NCI-H510A treated with DMSO at 0.1 percent for 48 hours (cell line): Measurements from ENCODE around the gene DPF1.
A peak's percentile ranks its signal among the peaks of the same experiment; 100 is the strongest.

ENCODE experiments used
- DNase-seq: peaks from one replicate; lab custom pipeline; 2025; lab: John Stamatoyannopoulos, UW

Gene DPF1

DNA sequence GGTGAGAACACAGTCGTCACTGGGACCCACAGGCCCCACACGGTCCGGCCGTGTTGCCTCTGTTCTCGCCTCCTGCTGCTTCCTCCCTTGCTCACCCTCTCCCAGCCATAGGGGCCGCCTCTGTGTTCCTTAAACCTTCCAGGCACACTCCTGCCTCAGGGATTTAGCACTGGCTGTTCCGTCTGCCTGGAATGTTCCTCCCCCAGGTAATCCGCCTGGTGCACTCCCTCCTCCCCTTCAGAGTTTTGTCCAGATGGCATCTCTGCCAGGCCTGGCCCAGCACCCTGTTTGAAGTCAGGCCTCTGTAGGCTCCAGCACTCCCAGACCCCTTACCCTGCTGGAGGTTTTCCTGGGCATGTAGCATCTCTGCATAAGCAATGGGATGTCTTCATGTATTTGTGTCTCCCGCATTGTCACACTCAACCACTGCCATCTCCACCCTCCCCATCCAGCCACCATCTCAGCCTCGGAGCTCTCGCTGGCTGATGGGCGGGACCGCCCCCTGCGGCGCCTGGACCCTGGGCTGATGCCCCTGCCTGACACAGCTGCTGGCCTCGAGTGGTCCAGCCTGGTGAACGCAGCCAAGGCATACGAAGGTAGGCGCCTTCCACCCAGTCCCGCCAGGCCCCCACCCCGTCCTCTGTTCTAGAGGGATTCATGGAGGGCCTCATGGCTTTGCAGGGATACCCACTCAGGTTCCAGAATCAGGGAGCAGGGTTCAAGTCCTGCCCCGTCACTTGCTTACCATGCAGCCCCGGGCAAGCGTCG lies 25.9 kb downstream of the DPF1 start:
- DNase-seq: no peak

DNA sequence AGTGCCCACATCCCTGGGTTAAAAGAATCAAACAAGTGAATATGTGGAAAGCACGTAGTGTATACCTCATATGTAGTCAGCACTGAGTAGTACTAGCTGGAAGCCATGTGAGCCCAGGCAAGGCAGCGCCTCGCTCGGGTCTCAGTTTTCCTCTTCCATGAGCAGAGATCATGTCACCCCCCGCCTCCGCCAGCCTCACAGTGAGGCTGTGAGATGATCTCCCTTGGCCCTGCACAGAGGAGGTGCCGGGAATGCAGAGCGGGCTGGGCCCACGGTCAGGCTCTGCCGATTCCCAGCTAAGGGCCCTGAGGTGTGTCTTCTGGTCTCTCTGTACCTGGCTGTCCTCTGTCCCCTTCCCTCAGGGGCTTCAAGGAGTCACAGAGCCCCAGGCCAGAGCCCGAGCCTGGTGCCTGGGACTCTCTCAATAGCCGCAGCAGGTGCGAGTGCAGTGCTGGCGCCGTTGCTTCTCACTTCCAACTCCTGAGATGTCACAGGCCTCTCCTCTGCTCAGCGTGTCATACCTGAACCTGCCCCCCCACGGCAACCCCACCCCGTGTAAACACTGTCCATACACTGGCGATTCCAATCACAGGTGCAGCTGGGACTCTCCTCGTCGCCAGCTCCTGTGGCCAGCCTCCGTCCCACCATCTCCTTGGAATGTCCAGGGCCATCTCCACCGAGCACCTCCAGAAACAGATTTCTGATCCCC lies 26.9 kb downstream of the DPF1 start:
- DNase-seq: no peak

DNA sequence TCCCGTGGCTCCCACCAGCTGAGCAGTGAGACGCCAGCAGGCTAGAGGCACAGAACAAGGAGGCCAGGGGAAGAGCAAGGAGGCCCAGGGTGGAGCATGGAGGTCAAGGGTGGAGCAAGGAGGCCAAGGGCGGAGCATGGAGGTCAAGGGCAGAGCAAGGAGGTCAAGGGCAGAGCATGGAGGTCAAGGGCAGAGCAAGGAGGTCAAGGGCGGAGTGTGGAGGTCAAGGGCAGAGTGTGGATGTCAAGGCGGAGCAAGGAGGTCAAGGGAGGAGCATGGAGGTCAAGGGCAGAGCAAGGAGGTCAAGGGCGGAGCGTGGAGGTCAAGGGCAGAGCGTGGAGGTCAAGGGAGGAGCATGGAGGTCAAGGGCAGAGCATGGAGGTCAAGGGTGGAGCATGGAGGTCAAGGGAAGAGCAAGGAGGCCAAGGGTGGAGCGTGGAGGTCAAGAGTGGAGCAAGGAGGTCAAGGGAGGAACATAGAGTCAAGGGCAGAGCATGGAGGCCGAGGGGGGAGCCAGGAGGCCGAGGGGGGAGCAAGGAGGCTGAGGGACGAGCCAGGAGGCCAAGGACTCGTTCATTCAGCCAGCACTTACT lies 27.7 kb downstream of the DPF1 start:
- no peak for DNase-seq

DNA sequence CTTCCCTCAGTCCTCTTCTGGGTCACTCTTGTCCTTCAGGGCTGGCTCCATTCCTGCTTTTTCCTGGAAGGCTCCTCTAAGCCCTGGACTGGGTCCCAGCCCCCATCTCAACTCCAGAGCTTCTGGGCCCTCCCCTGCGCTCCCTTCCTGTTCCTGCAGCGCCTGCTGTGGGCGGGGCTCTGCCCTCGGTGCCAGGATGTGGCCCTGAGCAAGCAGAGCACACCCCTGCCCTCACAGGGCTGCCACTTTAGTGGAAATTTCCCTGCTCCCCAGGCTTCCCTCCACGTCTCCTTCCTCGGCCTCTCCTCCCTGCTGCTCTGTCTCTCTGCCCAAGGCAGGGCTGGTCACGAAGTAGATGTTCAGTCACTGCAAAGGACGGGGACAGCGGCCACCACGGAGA lies 28.8 kb downstream of the DPF1 start:
- DNase-seq: no peak

DNA sequence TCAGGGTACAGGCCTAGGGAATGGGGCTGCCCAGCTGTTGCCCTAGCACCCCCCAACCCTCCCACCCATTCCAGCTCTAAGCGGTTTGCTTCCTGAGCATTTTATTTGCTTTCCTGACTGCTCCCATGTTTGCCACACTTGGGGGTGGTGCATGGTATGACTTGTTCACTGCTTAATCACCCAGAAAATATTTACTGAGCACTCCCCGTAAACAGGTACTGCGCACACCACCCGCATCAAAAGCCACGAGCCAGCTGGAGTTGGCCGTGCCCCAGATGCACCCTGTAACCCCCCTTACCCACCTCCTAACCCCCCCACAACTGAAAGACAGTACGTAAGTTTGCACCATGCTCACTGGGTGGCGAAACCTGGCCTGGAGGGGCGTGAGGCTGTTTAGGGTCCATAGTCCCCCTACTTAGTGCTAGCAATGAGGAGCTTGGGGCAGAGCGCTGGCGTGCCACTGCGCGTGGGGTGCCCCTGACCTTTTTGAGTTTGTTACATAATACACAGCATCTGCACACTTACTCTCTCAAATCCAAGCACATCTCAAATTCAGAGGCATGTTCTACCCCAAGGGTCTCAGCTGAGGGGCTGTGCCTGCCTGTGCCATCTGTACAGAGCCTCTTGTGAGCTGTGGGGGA lies 29.8 kb downstream of the DPF1 start:
- DNase-seq: peak; percentile 61

DNA sequence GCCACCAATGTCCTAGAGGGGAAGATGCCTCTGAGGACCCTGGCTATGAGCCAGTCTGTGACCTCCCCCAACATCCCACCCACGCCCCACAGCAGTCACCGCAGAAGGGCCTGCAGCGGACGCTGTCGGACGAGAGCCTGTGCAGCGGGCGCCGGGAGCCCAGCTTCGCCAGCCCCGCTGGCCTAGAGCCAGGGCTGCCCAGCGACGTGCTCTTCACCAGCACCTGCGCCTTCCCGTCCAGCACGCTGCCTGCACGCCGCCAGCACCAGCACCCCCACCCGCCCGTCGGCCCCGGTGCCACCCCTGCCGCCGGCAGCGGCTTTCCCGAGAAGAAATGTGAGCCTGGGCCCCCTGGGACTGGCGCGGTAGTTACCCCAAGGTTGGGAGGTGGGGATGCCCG lies 30.6 kb downstream of the DPF1 start:
- peak; percentile 72 for DNase-seq

DNA sequence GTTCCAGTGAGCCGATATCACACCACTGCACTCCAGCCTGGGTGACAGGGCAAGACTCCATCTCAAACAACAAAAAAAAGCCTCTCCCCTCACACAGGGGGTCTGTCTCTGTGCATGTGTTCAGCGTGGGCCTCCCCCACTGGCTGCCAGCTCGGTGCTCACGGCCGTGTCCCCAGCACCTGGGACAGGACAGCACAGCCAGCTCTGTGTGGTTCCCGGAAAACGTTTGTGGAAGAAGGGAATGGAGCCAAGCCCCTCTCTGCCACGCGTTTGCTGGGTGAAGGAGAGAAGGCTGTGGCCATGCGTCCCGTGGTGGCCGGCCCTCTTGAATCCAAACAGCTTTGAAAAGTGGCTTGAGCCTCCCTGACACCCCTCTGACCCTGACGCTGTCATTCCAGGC lies 32.3 kb downstream of the DPF1 start:
- no peak for DNase-seq

DNA sequence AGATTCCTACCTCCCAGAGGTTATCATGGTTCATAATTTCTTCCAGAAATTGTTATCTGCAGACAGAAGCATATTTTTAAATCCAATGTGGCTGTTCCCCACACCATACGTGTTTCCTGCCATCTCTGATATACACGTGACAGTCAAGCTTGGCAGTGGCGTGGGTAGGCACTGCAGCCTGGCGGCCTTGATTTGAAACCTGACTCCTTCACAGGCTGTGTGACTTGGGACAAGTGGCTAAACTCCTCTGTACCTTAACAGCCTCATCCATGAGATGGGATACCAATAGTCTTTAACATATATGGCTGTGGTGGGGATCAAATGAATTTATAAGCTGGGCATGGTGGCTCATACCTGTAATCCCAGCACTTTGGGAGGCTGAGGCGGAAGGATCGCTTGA lies 33.2 kb downstream of the DPF1 start:
- DNase-seq: no peak

DNA sequence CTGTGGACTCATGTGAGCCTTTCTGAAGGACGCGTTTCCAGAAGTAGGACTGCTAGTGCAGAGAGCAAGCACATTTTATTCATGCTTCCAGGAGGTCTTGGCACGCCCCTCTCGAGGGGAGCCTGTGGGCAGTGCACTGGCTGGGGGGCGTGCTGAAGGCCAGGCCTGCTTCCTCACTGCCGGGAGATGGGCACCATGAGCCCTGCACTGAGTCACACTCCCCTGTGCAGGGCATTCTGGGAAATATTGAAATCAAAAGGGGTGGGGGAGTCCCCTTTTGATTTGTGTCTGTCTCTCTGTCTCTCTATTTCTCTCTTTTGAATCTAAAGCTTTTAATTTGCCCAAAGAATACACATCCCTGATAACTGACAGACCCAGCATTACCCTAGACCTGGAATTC lies 34.0 kb downstream of the DPF1 start:
- no peak for DNase-seq

DNA sequence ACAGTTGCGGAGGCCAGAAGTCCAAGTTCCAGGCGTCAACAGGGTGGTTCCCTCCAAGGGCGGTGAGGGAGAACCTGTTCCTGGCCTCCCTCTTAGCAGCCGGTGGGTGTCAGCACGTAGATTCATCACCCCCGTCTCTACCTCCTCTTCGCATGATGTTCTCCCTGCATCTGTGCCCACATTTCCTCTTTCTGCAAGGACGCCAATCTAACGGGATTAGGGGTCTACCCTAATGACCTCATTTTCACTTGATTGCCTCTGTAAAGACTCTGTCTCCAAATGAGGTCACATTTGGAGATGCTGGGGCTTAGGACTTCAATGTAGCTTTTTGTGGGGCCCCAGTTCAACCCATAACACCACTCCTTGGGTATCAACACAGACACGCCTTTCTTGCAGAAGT lies 38.5 kb downstream of the DPF1 start:
- DNase-seq: no peak

DNA sequence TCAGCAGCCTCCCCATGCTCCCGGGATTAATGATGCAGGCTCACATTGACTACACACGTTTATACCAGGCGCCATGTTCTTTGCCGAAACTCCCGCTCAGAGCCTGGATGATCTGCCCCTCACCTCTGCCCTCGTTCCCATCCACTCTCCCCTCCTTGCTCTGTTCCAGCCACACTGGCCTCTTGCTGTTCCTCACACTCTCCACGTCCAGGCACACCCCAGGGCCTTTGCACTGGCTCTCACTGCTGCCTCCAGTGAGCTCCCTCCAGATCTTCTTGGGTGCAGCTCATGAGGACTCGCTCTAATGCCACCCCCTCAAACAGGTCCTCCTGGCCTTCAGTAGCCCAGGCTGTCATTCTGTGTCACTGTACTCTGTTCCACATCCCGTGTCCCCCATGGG lies 39.2 kb downstream of the DPF1 start:
- DNase-seq: no peak

DNA sequence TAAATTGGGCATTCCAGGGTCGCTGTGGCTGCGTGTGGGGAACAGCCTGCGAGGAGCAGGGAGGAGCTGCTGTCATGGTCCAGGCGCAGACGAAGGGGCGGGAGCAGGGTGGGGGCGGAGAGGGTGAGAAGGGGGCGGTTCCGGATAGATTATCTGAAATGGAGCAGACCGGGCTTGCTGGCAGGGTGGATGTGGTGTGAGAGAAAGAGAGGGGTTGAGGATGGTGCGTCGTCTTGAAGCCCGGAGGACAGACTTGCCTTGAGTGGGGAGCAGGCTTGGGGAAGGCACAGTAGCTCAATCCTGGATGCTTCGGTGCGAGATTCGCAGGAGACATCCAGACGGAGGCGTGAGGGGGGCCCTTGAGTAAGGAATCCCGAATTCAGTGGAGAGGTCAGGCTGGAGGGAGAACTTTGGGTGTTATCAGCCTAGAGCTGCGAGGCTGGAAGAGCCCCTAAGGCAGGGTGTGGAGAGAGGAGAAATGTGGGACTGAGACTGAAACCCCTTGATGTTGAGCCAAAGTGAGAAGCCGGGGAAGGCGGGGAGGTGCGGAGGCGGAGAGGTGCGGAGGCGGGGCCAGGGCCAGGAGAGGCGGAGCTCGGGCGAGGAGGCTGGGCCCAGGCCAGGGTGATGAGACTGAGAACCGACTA lies 40.6 kb downstream of the DPF1 start:
- no peak for DNase-seq

DNA sequence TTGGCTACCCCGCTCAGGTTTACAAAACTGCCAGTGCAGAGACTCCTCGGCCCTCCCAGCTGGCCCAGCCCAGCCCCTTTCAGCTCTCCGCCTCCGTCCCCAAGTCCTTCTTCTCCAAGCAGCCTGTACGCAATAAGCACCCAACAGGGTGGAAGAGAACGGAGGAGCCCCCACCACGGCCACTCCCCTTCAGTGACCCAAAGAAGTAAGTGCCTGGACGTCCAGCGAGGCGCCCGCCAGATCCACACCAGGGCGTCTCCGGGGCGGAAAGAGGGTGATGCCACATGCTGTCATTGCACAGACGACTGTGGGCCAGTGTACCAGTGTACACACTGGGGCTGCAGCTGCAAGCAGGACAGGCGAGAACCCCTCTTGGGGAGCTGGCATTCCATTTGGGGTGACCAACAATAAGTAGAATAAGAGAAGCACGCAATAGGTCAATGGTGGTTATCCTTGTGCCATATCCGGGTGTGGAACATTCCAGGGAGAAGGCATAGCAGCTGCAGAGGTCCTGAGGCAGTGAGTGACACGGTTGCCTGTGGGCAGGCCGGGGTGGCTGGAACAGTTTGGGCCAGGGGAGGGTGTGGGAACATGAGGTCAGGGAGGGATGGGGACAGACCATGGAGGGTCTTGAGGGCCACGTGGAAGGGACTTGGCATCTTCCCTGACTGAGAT lies 41.3 kb downstream of the DPF1 start:
- no peak for DNase-seq

DNA sequence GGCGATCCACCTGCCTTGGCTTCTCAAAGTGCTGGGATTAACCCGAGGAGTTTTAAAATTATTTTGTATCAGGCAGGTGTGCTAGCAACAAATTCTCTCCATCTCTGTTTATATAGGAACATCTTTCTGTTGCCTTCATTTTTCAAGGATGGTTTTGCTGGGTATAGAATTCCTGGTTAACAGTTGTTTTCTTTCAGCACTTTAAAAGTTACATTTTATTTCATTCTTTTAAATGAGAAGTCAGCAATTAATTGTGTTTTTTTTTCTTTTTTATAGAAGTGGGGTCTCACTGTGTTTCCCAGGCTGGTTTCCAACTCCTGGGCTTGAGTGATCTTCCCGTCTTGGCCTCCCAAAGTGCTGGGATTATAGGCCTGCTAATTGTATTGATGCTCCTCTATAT lies 44.0 kb downstream of the DPF1 start:
- DNase-seq: no peak

DNA sequence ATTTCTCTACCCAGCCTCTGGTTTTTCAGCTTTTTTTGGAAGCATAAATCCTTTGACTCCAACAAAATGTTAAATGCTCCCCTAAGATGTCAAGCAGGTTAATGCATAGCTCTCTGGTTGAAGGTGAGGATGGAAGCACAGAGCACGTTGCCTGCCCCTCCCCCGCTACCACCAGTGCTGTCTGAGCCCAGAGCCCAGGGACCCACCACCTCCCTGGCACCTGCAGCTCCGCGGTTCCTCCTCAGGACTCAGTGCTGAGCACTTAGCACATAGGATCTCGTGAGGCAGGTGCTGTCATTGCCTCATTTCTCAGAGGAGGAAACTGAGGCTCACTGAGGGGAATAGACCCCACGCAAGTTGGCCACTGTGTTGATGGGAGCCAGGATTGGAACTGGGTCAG lies 48.6 kb downstream of the DPF1 start:
- DNase-seq: no peak

DNA sequence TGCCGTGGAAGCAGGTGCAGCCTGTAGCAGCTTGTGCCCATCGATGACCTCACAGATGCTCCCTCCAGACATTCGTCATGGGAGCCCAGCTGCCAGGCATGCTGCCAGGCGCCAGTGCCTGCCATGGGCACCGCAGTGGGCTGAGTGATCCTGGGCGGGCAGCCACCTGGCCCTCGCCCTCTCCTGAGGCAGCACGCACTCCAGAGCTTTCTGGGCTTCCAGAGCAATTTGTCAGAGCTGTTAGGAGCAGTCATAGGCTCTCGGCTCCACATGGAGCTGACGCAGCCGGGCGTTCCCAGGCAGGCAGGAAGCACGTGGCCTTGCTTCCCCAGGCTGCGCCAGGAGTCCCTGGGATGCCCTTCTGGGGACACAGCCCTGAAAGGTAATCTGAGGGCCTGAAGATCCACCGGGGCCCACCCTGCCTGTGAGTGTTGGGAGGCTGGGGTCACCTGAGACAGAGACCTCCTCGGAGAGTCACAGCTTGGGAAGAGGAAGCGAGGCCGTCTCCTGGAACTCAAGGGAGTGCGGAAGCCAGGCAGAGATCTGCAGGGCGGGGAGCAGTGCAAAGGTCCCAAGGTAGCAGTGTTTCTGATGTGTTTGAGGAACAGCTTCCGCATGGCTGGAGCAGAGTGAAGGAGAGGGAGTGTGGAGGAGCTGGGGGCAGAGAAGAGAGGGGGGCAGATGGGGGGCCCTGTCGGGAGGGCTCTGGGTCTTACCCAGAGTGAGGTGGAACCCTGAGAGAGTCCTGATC lies 50.6 kb downstream of the DPF1 start:
- DNase-seq: peak; percentile 21

DNA sequence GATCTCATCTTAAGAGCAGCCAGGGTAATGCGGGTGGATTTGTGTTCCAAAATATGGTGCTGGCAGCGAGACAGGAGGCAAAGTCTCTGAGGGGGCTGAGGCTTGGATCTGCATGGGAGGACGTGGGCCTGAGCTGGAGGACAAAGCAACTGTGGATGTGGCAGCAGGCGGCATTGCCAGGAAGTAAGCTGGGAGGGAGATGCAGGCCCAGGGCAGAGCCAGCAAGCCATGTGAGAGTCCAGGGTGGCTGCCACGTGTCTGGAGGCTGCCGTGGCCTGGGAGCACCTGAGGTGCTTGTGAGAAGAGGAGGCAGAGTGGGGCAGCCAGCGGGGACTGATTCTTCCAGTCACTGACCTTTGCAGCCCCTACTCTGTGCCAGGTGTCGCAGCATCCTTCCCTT lies 52.0 kb downstream of the DPF1 start:
- no peak for DNase-seq

DNA sequence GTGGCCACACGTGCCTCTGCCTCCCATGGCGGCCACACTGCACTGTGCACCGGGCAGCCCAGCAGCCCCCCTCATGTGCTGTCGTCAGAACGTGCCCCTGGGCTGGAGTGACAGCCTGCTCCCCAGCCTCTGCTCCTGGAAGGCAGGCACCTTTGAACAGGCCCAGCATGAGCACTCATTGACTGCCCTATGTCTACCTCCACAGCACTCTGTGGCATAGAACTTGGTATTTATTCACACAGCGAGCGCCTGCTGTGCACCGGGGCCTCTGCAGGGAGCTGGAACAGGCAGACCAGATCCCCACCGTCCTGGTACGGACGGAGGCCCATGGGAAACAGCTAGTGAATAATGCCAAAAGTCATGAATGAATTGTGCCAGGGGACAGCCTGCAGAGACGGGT lies 53.7 kb downstream of the DPF1 start:
- DNase-seq: no peak

DNA sequence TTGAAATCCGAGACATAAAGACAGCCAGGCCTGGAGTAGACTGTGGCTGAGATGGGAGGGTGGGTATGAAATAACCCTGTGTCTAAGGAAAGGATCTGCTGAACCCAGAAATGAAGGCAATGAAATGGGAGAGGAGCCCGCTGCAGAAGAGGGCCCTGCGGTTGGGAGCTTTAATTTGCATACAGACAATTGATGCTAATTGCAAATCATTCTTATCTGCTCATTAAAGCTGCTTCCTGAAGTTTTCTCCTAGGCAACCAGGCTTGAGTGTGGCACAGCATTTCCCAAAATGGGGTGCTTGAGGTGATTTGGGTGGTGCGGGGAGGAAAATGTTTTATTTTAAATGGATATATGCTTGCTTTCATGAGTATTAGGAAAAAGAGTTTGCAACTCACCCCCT lies 55.4 kb downstream of the DPF1 start:
- DNase-seq: no peak

DNA sequence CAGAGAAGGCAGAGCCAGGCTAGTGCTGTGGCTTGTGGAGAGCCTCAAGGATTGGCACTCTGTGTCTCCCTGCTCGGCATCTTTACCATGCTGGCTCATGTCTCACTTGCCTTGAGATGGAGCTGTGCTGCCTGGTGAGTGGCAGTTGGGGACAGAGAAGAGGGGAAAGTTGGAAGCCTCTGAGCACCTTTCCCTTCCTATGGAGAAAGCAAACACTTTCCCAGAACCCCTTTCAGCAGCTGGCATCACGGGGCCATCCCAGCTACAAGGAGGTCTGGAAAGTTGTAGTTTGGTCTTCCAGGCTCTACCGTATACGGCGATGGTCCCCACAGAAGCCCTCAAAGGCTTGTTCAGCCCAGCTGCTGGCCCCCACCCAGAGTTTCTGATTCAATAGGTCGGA lies 58.7 kb downstream of the DPF1 start:
- DNase-seq: no peak

DNA sequence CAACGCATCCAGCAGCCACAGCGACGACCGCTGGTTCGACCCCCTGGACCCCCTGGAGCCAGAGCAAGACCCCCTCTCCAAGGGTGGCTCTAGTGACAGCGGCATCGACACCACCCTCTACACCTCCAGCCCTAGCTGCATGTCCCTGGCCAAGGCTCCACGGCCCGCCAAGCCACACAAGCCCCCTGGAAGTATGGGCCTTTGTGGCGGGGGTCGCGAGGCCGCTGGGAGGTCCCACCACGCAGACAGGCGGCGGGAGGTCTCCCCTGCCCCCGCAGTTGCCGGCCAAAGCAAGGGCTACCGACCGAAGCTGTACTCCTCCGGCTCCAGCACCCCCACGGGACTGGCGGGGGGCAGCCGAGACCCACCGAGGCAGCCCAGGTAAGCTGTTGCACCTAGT lies 59.5 kb downstream of the DPF1 start:
- DNase-seq: no peak
